GM19240 (cell line): ENCODE data around the gene SHISA9.

ENCODE experiments used
- DNase-seq: peaks from one replicate; pipeline ENCODE4 v3.0.0; 2011; ENCODE audit warnings: low spot score; ENCODE audit not compliant: insufficient read length

SHISA9 gene

DNA sequence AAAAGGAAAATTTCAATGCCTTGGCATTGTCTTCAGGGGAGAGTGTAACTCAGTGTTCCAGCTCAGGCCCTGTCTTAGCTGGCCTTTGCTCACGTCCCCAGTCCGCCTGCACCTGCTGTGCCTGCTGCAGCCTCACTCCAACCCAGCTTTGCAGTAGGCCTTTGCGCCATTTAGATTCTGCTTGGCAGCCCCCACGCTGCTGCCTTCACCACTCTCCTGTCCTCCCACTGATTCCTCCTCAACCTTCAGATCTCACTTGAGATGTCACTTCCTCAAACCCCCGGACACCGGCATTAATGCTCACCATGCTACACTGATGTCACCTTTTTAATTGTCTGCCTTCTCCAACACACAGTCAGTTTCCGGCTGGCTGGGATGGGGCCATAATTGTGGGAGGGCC lies 166.2 kb downstream of the SHISA9 start:
- DNase-seq, result no peak

DNA sequence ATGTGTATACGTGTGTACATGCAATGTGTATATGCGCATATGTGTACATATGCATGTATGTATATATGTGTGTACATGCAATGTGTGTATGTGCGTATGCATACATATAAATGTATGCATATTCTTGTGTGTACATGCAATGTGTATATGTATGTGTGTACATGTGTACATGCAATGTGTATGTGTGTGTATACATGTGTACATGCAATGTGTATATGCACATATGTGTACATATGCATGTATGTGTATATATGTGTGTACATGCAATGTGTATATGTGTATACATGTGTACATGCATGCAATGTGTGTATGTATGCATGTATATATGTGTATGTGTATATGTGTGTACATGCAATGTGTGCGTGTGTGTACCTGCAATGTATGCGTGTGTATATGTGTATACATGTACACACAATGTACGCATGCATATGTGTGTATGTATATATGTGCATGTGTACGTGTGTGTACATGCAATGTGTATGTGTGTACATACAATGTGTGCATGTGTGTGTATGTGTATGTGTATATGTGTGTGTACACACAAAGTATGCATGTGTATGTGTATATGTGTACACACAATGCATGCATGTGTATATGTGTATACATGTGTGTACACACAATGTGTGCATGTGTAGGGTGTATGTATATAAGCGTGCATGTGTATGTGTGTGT lies 167.7 kb downstream of the SHISA9 start:
- no peak for DNase-seq

DNA sequence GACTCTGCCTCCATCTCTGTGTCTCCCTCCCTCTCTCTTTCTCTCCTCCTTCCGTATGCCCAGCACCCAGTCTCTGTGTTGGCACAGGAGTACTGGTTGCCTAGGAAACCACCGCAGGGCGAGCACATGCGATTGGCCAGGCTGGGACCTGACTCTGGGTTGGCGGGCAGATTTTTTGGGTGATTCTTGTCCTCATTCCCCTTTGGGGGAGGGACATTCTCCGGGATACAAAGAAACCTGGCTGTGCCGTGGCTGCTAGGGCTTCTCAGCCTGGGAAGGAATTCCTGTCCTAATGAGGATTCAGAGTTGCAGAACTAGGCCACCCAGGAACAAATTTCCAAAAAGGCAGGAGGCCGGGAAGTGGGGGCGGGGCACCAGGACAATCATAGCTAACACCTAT lies 168.9 kb downstream of the SHISA9 start:
- no peak for DNase-seq

DNA sequence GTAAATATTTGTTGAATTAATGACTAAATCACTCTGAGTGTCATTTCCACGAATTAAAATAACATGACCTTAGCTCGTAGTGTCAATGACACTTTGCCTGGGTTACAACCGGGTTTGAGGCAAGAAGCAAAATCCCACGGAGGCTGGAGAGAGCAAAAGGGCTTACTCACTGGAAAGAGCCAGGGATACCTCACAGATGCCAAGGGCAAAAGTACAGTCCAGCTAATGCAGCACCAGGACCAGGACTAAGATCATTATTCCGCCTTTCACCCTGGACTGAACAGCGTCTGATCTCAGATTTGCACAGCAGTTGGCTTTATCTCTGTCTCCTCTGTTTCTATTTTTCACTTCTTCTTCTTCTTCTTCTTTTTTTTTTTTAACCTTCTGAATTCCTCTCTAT lies 175.5 kb downstream of the SHISA9 start:
- DNase-seq, result no peak

DNA sequence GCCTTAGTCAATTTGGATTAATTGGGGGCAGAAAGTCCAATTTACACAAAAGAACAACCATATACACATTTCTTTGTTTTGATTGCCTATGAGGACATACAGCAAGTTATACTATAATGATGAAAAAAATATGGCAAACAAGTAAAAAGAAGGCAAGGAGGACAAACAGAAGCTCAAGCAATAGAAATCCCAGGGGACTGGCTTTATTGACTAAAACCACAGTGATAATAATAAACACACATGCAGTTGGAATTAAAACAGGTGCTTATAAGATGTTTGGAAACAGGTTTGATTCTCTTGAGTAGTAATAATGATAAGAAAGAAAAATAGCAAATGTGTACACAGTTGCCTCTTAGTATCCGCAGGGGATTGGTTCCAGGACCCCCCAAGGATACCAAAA lies 176.4 kb downstream of the SHISA9 start:
- no peak for DNase-seq

DNA sequence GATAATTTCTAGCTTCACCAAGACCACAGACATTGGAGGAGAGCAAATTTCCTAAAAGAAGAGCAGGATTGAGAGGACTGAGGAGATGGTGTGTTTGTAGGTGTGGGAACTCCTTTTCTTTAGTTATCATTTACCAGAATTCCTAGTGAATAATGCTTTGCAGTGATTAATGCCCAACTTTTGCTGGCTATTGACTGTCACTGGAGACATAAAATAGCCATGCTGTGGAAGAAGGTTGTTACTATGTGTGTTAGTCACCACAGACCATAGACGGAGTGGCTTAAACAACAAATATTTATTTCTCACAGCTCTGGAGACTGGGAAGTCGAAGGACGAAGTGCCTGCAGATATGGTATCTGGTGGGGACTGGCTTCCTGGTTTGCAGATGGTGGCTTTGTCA lies 179.1 kb downstream of the SHISA9 start:
- no peak for DNase-seq

DNA sequence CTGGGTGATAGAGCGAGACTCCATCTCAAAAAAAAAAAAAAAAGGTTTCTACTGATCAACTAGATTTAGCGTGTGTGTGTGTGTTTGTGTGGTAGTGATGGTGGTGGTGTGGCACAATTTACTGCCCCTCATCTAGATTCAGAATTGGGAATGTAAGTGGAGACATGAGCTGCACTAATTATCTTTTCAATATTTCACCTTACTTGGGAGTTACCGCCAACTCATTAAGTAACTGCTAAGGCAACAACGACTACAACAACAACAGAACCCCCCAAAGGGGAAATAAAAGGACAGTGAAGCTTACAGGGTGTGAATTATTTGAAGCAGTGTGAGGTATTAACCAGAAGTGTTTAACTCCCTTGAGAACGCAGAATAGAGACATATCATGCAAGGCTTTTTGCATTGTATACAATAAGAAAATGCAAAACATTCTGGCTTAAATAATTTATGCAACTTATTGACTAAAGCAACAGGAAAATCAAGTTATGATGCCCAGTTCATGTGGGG lies 180.5 kb downstream of the SHISA9 start:
- DNase-seq, result no peak

DNA sequence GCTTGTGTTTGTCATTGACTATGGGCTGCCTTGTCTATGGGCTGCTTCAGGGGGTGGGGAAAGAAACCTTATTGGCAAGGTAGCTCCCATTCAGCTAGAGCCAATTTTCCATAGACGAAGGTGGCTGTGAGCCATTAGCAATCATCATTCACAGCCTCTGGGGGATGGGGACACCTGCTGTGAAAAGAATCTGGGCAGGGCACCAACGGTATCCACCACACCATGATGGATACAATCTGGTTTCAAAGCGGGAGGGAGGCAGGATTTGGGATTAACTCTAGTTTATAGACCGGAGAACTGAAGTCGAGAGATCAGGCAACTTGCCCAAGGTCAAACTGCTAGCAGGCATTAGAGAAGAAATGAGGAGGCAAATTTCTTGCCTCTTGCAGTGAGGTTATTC lies 182.3 kb downstream of the SHISA9 start:
- DNase-seq, result no peak

DNA sequence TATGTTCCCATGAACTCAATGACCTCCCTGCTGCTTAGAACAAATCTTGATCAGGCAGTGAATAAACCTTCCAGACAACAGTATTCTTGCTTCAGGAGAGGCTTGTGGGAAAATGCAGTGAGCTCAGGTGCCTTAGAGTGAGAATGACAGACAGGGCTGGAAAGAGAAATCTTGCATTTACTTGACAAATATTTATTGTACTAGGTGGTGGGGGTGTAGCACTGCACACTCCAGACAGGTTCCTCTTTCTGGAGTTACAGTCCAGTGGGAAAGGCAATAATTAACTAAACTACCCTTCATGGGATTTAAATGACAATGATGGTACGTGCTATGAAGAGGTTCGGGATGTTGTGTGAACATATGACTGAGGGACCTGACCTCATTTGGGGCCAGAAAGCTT lies 182.9 kb downstream of the SHISA9 start:
- no peak for DNase-seq

DNA sequence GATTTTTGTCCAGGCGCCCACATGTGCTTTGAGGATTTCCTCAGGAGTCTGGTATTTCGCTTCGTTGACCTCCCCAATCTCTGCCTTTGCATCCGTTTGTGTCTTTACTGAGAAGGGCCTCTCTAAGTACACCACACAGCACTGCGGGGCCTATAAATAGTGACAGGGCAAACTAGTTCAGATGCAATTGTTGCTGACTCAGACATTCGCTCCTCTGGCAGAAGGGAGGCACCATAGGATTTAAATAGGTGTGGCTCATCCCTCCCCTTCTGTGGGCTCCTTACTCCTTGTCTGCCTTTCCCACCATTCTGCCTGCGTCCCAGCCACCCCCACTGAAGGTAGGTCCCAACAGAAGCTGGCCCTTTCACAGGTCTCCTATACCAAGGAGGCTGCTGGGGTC lies 192.3 kb downstream of the SHISA9 start:
- no peak for DNase-seq

DNA sequence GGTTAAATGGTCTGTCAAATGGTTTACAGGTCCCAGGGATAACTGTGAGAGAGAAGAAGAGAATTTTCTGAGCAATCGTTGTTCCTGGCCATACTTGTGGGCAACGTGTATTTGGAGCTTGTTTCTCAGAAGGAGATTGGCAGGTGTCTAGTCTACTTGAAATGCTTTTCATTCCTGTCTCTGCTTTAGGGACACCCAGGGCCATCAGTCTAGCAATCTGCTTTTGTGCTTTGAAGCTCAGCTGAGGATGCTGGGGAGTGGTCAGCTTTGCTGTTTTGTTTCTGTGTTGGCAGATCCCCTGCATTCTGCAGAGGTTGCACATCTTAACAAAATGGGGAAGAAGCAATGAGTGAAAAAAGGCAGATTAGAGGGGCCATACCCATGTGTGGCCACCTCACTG lies 193.7 kb downstream of the SHISA9 start:
- no peak for DNase-seq

DNA sequence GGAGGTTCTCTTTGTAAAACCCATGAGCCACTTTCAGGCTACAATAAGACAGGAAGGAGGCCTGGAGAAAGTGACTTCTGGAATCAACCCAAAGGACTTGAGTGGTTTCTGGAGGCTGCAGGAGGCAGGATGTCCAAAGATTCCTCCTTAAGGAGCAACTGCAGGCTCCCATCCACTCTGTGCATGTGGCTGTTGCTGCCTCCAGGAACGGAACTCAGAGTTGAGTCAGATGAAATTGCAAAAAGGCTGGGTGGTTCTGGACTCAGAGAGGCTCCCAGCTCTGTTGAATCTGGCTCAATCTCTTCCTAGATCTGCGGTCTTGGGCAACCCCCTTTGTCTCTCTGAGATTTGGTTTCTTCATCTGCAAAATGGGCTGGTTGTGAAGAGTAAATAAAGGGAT lies 197.1 kb downstream of the SHISA9 start:
- no peak for DNase-seq

DNA sequence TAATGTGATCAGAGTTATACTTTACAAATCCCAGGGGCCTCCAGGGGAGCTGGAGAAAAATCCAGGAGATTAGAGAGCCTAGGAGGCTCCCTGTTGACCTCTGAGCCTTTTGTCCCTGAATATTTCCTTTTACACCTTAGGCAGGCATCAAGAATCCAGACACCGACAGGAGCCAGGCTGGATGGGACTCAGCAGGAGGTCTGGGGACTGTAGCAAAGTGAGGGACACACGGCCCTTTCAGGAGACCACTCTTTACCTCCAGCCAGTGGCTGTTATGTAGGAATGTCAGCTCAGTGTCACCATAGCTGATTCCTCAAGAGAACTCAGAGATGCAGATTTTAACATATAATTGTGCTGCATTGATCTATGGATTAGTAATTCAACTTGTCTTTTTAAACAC lies 198.4 kb downstream of the SHISA9 start:
- DNase-seq, result no peak

DNA sequence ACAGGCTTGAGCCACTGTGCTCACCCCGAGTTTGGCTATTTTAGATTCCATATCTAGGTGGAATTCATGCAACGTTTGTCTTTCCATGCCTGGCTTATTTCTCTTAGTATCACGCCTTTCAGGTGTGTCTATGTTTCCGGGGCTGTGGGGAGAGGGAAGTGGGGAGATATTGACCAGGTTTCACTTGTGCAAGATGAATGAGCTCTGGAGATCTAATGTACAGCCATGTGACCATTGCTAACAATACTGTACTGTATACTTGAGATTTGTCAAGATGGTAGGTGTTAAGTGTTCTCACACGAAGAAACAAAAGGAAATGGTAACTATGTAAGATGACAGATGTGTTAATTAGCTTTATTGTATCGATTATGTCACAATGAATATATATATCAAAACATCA lies 199.6 kb downstream of the SHISA9 start:
- no peak for DNase-seq

DNA sequence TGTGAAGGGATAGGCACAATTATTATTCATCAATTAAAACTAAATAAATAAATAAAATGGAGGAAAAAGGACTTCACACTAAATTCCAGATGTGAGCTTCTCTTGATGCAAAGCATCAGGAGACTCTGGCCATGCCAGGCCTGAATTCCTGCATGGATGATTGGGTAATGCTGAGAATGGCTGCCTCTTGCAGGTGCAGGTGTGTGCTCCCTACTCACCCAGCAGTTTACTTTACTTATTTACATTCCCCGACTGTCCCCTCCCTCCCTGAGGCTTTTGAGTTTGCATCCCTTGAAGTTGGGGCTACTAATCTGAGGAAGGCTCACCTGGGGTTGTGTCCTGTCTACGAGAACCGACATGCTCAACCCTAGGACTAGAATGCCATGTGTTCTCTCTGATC lies 200.4 kb downstream of the SHISA9 start:
- no peak for DNase-seq

DNA sequence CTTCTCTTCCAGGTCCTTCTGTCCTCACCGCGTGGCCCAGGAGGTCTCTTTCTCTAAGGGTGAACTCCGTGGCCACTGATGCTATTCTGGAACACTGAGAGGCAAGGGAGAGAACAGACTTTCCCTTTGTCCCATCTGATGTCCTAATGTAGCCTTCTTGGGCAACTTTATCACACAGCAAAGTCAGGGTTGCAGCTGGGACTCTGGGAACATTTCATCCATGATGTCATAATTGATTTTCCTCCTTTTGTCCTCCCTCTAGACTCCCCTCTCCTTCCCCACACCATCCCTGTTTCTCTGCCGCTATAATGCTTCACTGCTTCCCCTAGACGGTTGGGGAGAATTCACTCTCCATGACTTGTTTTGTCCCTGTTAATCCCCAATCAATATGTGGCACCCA lies 201.0 kb downstream of the SHISA9 start:
- DNase-seq, result no peak

DNA sequence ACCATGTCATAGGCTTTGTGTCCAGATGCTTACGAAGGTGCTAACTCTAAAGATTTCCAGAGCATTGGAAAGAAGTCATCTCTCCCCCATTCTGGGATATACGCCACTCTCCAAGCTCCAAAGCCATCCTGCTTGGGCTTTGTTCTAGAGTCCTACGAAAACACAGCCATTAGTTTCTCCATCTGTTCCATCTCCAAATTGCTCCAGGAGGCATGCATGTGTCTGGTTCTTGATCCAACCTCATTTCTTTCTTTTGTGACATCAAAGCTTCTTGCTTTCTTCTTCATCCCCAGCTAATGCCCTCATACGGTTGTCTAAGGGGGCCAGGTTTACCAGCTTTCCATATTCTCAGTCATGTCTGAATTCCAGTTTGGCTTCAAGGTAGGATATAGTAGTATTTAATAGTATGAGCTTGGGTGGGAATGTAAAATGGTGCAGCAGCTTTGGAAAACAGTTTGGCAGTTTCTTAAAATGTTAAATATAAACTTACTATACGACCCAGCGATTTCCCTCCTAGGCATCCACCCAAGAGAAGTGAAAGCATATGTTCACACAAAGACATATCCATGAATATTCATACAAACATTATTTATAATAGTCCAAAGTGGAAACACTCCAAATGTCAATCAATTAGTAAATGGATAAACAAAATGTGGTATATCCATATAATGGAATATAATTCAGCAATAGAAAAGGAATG lies 202.6 kb downstream of the SHISA9 start:
- DNase-seq, result no peak

DNA sequence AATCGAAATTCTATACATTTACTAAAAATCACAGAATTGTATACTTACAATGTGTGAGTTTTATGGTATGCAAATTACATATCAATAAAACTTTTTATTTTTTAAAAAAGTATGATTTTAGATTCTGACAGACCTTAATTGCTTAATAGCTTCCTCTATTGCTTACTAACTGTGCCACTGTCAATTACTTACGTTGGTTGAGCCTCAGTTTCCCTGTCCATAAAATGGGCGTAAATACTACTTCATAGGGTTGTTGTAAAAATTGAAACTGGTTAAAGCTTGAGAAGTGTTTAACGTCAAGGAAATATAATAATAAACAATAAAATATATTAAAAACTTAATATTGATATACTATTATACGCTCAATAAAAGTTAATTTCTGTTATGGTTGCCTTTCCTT lies 203.4 kb downstream of the SHISA9 start:
- no peak for DNase-seq

DNA sequence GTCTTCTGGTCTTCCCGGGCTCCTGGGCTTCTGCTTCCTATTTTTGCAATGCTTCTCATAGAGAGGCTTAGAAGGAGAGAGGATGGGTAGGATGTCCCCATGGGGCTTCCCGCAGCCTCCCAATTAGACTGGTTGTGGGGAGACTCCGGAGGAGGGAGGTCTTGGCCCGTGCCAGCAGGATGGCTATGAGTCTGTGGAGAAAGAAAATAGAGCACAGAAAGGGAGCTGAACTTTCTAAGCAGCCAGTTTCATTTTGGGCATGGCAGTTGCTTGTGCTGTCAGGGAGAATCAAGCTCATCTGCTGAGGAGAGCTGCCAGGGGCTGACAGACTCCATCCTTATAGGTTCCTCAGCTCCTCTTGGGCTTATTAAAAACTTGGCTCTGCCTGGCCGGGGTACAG lies 204.0 kb downstream of the SHISA9 start:
- no peak for DNase-seq

DNA sequence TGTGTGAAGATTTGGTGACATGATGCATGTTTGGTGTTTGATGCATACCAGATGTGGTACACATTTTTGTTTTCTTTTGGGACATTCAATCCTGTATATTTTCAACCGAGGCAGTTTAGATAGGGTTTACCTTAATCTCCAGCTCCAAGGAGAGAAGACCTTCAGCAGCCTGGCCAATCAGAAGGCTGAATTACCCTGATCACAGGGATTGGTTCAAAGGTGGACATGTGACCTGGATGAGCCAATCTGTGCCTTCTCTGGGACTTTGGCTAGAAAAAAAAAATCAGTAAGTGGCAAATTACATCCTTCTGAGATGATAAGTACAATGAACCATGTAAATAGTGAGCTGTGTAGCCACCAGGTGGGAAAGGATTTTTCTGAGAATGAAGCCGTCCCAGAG lies 205.1 kb downstream of the SHISA9 start:
- no peak for DNase-seq

DNA sequence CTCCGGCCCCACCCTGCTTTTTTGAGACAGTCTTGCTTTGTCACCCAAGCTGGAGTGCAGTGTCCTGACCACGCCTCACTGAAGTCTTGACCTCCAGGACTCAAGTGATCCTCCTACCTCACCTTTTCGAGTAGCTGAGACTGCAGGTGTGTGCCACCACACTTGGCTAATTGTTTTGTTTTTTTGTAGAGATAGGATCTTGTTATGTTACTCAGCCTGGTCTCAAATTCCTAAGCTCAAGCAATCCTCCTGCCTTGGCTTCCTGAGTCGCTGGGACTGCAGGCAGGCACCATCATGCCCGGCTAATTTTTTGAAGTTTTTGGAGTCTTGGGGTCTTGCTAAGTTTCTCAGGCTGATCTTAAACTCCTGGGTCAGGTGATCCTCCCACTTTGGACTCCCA lies 206.7 kb downstream of the SHISA9 start:
- DNase-seq, result no peak

DNA sequence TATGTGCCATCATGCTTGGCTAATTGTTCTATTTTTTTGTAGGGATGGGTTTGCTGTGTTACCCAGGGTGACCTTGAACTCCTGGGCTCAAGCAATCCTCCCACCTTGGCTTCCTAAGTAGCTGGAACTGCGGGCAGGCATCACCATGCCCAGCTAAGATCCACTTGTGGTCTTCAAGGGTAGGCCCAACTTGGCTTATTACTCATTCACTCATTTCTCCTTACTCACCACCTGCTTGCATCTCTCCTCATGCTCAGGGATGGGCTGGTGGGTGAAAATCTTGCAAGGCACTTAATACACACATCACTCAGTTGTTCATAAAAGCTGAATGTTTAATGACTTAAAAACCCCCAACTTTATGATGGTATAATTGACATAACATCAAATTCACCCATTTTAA lies 207.8 kb downstream of the SHISA9 start:
- DNase-seq, result no peak

DNA sequence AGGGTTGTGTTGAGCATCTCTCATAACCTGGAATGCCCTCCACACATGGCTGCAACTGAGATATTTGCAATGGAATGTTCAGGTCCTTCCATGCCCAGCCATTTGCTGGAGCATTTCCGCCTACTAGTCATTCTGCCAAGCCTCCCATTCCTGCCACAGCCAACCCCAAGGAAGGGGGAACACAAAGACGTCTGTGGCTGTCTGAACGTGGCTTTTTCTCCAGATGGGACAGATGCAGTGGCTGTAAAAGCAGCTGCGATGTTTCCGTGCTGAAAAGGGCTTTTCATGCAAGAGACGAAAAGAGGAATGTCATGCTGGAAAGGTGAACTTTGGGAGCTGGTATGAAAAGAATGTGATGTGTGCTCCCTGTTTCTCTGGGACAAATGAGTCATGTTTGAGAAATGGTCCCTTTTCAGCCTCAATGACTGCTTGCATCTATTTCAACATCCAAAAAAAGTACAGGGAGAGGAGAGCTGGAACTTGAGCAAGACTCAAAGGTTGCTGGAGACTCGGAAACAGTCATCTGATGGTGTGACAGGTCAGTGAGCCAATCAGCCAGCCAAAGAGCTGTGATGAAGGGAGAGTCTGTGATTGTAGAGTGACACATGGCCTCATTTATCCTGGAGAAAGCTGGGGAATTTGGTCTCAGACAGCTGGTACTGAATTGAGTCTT lies 208.9 kb downstream of the SHISA9 start:
- DNase-seq, result no peak
